Ovary (tissue), 9 donors: Measurements from ENCODE around the gene SLC5A6. TPM values are rescaled to one million over a fixed set of nuclear protein-coding genes. Genes with fewer than 3 reads are reported as not detected.

Experiments used
- DNase-seq, 5 donors: peaks; one replicate each; pipeline ENCODE4 v3.0.0-alpha.2; 2019 to 2020
- H3K27ac ChIP-seq, 2 donors: fragments of 200-600 bp; one replicate each; pipeline versions ENCODE4 v1.5.1 to v1.8.0; 2019 to 2022
- H3K27me3 ChIP-seq: fragments of 200-600 bp; one replicate; pipeline ENCODE4 v1.8.0; 2022
- H3K36me3 ChIP-seq: fragments of 200-600 bp; sonication (generic); one replicate; pipeline ENCODE4 v1.5.1; 2019
- H3K4me1 ChIP-seq: one replicate; pipeline ENCODE4 v1.8.1; 2013; ENCODE audit warnings: mild to moderate bottlenecking, moderate library complexity; ENCODE audit not compliant: insufficient read depth
- H3K4me3 ChIP-seq: fragments of 200-600 bp; sonication (generic); one replicate; pipeline ENCODE4 v1.5.1; 2017
- H3K9me3 ChIP-seq, 2 donors: fragments of 200-600 bp in 1 of 2; sonication (generic) in 1 of 2; one replicate each; pipeline versions ENCODE4 v1.5.1 to v1.8.1; 2013 to 2019; ENCODE audit warnings: mild to moderate bottlenecking in 1 of 2, moderate library complexity in 1 of 2
- CTCF ChIP-seq, 3 donors: fragments of 450-650 bp in 2 of 3; fragments of 200-600 bp in 1 of 3; IDR thresholded peaks; one replicate each; pipeline versions ENCODE4 v1.5.1 to v1.8.0; 2016 to 2022; ENCODE audit warnings: antibody characterized with exemption in 3 of 3, mild to moderate bottlenecking in 1 of 3
- EP300 ChIP-seq: sonication (generic); formaldehyde crosslinking; IDR thresholded peaks from one replicate; pipeline ENCODE4 v1.6.1; 2017; ENCODE audit warnings: antibody characterized with exemption
- POLR2A ChIP-seq: fragments of 450-650 bp; IDR thresholded peaks from one replicate; pipeline ENCODE4 v1.6.1; 2017; ENCODE audit warnings: antibody characterized with exemption, mild to moderate bottlenecking, moderate library complexity
- WGBS, 3 donors: extraction: QIAGEN DNeasy Blood & Tissue Kit in 1 of 3; methylation state at CpG; one replicate each; pipeline versions ENCODE4 v1.1.5 to v1.1.7; 2013 to 2017; 5-methylcytosine and 5-hydroxymethylcytosine counted together
- intact Hi-C, 4 donors: fragments of 100-400 bp; cut with DNase I; formaldehyde crosslinking; loops; one replicate each; pipeline versions ENCODE4 v1.11.0 to v1.15.1; 2022 to 2023
- polyA plus RNA-seq, 2 donors: library from polyadenylated mRNA; stranded (reverse); fragments of 200-250 nt in 1 of 2; fragments of 350-450 nt in 1 of 2; fragmentation: Illumina TruSeq in 1 of 2; extraction: RNeasy Lipid Tissue Mini Kit (QIAGEN cat#74804) in 1 of 2; gene quantifications; one replicate each; pipeline ENCODE4 v1.2.3, GENCODE V29; 2013 to 2014
- total RNA-seq, 7 donors: library from RNA; depleted of rRNA in 2 of 7; stranded (reverse); fragments of >200 nt in 2 of 7; fragmentation: NEBNext Ultra II Directional in 3 of 7; extraction: Animal tissue kit (Norgen Biotek cat#: 25700) in 3 of 7; gene quantifications; one replicate each; pipeline versions ENCODE4 v1.1.0 to v1.2.4, GENCODE V29; 2016 to 2023
- donor health status: DM: no; HTN: no; CAD: no; lungs with moderate emphysema.
- donor health status: DM: no; HTN: no; CAD: no.
- donor health status: Bipolar disorder and iron deficiency.
- donor health status: DM: yes; HTN: yes; CAD: no.
- donor health status: DM: no; HTN: no; CAD: no.
- donor health status: DM: yes; HTN: yes; CAD: no.

SLC5A6 gene
- total and polyA plus RNA-seq, 9 donors = 11.2 to 37.9 (median 19.2) TPM

- no peaks in the 10 kb centered on the region for H3K27me3 ChIP-seq
- intact Hi-C loops = no loop called here
- 79 to 83% (median 82%) methylated on average over 2 of the region's 2 CpGs for WGBS, 3 donors
Observed at GRCh38 chr2:27152796-27153464, 59.1 kb downstream of the SLC5A6 start.

DNA sequence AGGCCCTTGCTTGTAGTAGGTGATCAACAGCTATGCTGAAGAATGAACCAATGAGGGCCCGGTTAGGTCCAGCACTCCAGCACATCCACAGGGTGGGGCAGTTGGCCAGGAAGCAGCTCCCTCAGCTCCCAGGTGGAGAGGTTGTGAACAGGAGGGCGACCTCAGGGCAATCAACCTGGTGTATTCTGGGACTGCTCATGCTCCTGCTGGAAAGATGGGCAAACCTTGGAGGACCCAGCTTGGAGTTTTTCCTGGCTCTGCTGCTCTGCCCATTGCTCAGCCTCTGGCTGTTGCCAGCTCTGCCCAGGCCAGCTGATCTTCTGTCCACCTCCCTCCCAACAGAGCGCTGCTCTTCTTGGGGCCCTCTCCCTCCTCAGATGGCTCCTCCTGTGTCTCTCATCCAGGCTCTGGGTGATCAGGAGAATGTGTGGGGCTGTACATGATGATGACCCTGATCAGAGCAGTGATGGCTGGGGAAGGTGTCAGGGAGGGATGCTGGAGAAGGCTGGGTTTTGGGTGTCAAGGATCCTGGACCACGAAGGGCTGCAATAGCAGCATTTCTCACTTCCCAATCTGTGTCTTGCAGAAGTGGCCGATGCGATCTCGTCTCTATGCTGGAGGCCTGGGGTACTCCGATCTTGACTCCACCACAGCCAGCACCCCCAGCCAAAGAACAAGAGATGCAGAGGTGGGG lies 59.8 kb downstream of the SLC5A6 start:
- Histone ChIP-seq H3K36me3 (no peaks in the 10 kb centered on the region), H3K4me3 (no peak overlapping the region), H3K27me3 (no peaks in the 10 kb centered on the region), H3K27ac (peak overlapping the region; percentile 30 to 77), H3K4me1 (peaks cover 45% of the 10 kb centered on the region), H3K9me3 (no peaks in the 10 kb centered on the region)
- intact Hi-C loops = no loop called here
- no peak for TF ChIP-seq POLR2A
- no peak for TF ChIP-seq EP300
- TF ChIP-seq CTCF (IDR thresholded peaks at IDR 0.05) = no peak
- 87 to 90% (median 90%) methylated on average over 8 of the region's 8 CpGs for whole genome bisulfite sequencing, 3 donors
- DNase-seq = peak in 2 of 5 donors; percentile 15 to 38

More at GRCh38 chr2:27152796-27153464, 59.1 kb downstream of the SLC5A6 start:
- no peaks in the 10 kb centered on the region for H3K36me3 ChIP-seq
- no peaks in the 10 kb centered on the region for H3K9me3 ChIP-seq
- DNase-seq = peak in 1 of 5 donors; percentile 7
- peaks cover 46% of the 10 kb centered on the region for H3K4me1 ChIP-seq
- no peak for TF ChIP-seq CTCF (IDR thresholded peaks at IDR 0.05)
- TF ChIP-seq POLR2A = no peak
- no peak for TF ChIP-seq EP300
- H3K27ac ChIP-seq = peak overlapping the region; percentile 14 to 77
- no peak overlapping the region for H3K4me3 ChIP-seq

DNA sequence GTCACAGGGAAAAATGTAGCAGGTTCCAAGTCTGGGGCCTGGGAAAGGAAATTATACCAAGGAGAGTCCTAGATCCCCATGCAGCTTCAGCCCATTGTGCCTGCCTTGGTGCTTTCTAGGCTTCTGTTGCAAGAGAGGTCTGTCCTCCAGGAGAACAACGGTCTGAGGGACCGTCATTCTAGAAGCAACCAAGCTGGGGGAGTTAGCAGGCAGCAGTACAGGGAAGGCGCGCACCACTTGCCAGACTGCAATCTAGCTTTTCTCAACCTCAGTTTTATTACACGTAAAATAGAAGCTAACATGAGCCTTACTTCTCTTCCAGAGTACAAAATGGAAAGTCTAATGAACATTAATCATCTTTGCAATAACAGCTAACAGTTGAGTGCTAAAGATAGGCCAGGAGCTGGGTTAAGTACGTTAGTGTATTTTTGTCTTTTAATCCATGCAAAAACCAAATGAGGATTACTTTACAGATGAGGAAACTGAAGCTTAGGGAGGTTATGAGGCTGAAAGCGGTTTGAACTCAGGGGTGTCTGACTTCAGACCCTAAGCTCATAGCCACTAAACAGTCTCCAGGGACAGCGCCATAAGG lies 61.3 kb downstream of the SLC5A6 start:
- no peak for TF ChIP-seq POLR2A
- no peak for TF ChIP-seq EP300
- TF ChIP-seq CTCF (IDR thresholded peaks at IDR 0.05) = no peak
- DNase-seq = peak in 2 of 5 donors; percentile 27 to 46
- WGBS, 3 donors = 34 to 38% (median 37%) methylated on average over 8 of the region's 8 CpGs
- Histone ChIP-seq H3K27me3 (no peaks in the 10 kb centered on the region), H3K9me3 (no peaks in the 10 kb centered on the region), H3K27ac (peak overlapping the region; percentile 15 to 78), H3K4me1 (peaks cover 42% of the 10 kb centered on the region), H3K36me3 (no peaks in the 10 kb centered on the region), H3K4me3 (peak overlapping the region; percentile 36)
- intact Hi-C loops = no loop called here

Other genes with a start within 250 kb of the SLC5A6 start
- gene MAPRE3, start 241.6 kb downstream of the SLC5A6 start, total RNA-seq = 10 to 100 TPM; 23.8 to 51.8 (median 34.0) TPM
- 10 to 100 TPM; 34.3 to 45.4 TPM for gene MAPRE3, start 241.6 kb downstream of the SLC5A6 start, polyA plus RNA-seq
- 100 to 1,000 TPM in 1 of 7 donors, 10 to 100 TPM in 6; 26.5 to 101 (median 73.9) TPM for gene TMEM214, start 179.3 kb downstream of the SLC5A6 start, total RNA-seq
- 10 to 100 TPM; 41.7 to 66.2 TPM for gene TMEM214, start 179.3 kb downstream of the SLC5A6 start, polyA plus RNA-seq
- 10 to 100 TPM; 11.7 to 26.9 (median 23.9) TPM for gene AGBL5, start 160.6 kb downstream of the SLC5A6 start, total RNA-seq
- gene AGBL5, start 160.6 kb downstream of the SLC5A6 start, polyA plus RNA-seq = 10 to 100 TPM; 17.6 to 24.8 TPM
- gene OST4, start 140.6 kb downstream of the SLC5A6 start, total RNA-seq = 100 to 1,000 TPM; 201 to 319 (median 264) TPM
- 100 to 1,000 TPM; 379 to 588 TPM for gene OST4, start 140.6 kb downstream of the SLC5A6 start, polyA plus RNA-seq
- 100 to 1,000 TPM; 121 to 321 (median 264) TPM for gene EMILIN1, start 133.7 kb downstream of the SLC5A6 start, total RNA-seq
- gene EMILIN1, start 133.7 kb downstream of the SLC5A6 start, polyA plus RNA-seq = 100 to 1,000 TPM in 1 of 2 donors, 1 to 10 TPM in 1; 8.6 to 177 TPM
- 10 to 100 TPM in 1 of 7 donors, 1 to 10 TPM in 6; 1.3 to 10.7 (median 8.0) TPM for gene KHK, start 125.5 kb downstream of the SLC5A6 start, total RNA-seq
- gene KHK, start 125.5 kb downstream of the SLC5A6 start, polyA plus RNA-seq = 1 to 10 TPM; 2.7 to 3.9 TPM
- 10 to 100 TPM in 5 of 7 donors, 1 to 10 TPM in 2; 7.9 to 23.9 (median 17.6) TPM for gene CGREF1, start 93.1 kb downstream of the SLC5A6 start, total RNA-seq
- 1 to 10 TPM; 7.9 to 9.5 TPM for gene CGREF1, start 93.1 kb downstream of the SLC5A6 start, polyA plus RNA-seq
- 1 to 10 TPM in 5 of 7 donors, not detected in 2; 1.1 to 2.4 (median 1.5) TPM for gene ABHD1, start 88.5 kb downstream of the SLC5A6 start, total RNA-seq
- 1 to 10 TPM in 1 of 2 donors, under 1 TPM in 1; 0.86 to 1.6 TPM for gene ABHD1, start 88.5 kb downstream of the SLC5A6 start, polyA plus RNA-seq
- gene PREB, start 77.6 kb downstream of the SLC5A6 start, total RNA-seq = 100 to 1,000 TPM in 1 of 7 donors, 10 to 100 TPM in 6; 42.7 to 113 (median 70.8) TPM
- gene PREB, start 77.6 kb downstream of the SLC5A6 start, polyA plus RNA-seq = 10 to 100 TPM; 43.5 to 62.3 TPM
- gene PRR30, start 72.9 kb downstream of the SLC5A6 start, total RNA-seq = not detected
- not detected for gene PRR30, start 72.9 kb downstream of the SLC5A6 start, polyA plus RNA-seq
- 10 to 100 TPM in 5 of 7 donors, 1 to 10 TPM in 2; 8.4 to 72.2 (median 41.7) TPM for gene TCF23, start 63.3 kb downstream of the SLC5A6 start, total RNA-seq
- 10 to 100 TPM; 31.7 to 56.1 TPM for gene TCF23, start 63.3 kb downstream of the SLC5A6 start, polyA plus RNA-seq
- gene ATRAID, start 227 bp downstream of the SLC5A6 start, total RNA-seq = 100 to 1,000 TPM; 123 to 198 (median 135) TPM
- gene ATRAID, start 227 bp downstream of the SLC5A6 start, polyA plus RNA-seq = 100 to 1,000 TPM; 199 to 318 TPM
- gene CAD, start 5.1 kb upstream of the SLC5A6 start, total RNA-seq = 10 to 100 TPM; 15.3 to 53.9 (median 36.3) TPM
- gene CAD, start 5.1 kb upstream of the SLC5A6 start, polyA plus RNA-seq = 10 to 100 TPM; 11.9 to 16.2 TPM
- 1 to 10 TPM in 1 of 7 donors, under 1 TPM in 3, not detected in 3; 0.23 to 1.1 (median 0.45) TPM for gene SLC30A3, start 50.8 kb upstream of the SLC5A6 start, total RNA-seq
- under 1 TPM; 0.27 to 0.38 TPM for gene SLC30A3, start 50.8 kb upstream of the SLC5A6 start, polyA plus RNA-seq
- under 1 TPM in 1 of 7 donors, not detected in 6; 0.56 TPM for gene DNAJC5G, start 63.2 kb upstream of the SLC5A6 start, total RNA-seq
- under 1 TPM; 0.16 to 0.83 TPM for gene DNAJC5G, start 63.2 kb upstream of the SLC5A6 start, polyA plus RNA-seq
- gene TRIM54, start 70.2 kb upstream of the SLC5A6 start, total RNA-seq = under 1 TPM in 4 of 7 donors, not detected in 3; 0.12 to 0.72 (median 0.49) TPM
- under 1 TPM; 0.20 to 0.21 TPM for gene TRIM54, start 70.2 kb upstream of the SLC5A6 start, polyA plus RNA-seq
- gene UCN, start 96.2 kb upstream of the SLC5A6 start, total RNA-seq = 1 to 10 TPM; 1.4 to 5.6 (median 1.6) TPM
- gene UCN, start 96.2 kb upstream of the SLC5A6 start, polyA plus RNA-seq = 1 to 10 TPM in 1 of 2 donors, not detected in 1; 1.5 TPM
- gene MPV17, start 110.8 kb upstream of the SLC5A6 start, total RNA-seq = 10 to 100 TPM; 47.0 to 64.3 (median 59.9) TPM
- 100 to 1,000 TPM in 1 of 2 donors, 10 to 100 TPM in 1; 61.8 to 169 TPM for gene MPV17, start 110.8 kb upstream of the SLC5A6 start, polyA plus RNA-seq
- gene GTF3C2, start 144.5 kb upstream of the SLC5A6 start, total RNA-seq = 10 to 100 TPM; 32.8 to 57.7 (median 45.8) TPM
- gene GTF3C2, start 144.5 kb upstream of the SLC5A6 start, polyA plus RNA-seq = 10 to 100 TPM; 26.8 to 49.9 TPM
- gene EIF2B4, start 158.1 kb upstream of the SLC5A6 start, total RNA-seq = 10 to 100 TPM; 28.0 to 46.8 (median 39.0) TPM
- 10 to 100 TPM; 37.0 to 39.9 TPM for gene EIF2B4, start 158.1 kb upstream of the SLC5A6 start, polyA plus RNA-seq
- gene SNX17, start 158.3 kb upstream of the SLC5A6 start, total RNA-seq = 100 to 1,000 TPM in 4 of 7 donors, 10 to 100 TPM in 3; 72.3 to 111 (median 100) TPM
- gene SNX17, start 158.3 kb upstream of the SLC5A6 start, polyA plus RNA-seq = 10 to 100 TPM; 82.5 to 94.3 TPM
- 10 to 100 TPM in 6 of 7 donors, 1 to 10 TPM in 1; 4.8 to 24.1 (median 13.6) TPM for gene ZNF513, start 168.5 kb upstream of the SLC5A6 start, total RNA-seq
- 10 to 100 TPM in 1 of 2 donors, 1 to 10 TPM in 1; 3.4 to 11.0 TPM for gene ZNF513, start 168.5 kb upstream of the SLC5A6 start, polyA plus RNA-seq
- gene PPM1G, start 197.3 kb upstream of the SLC5A6 start, total RNA-seq = 10 to 100 TPM; 27.2 to 57.4 (median 48.0) TPM
- gene PPM1G, start 197.3 kb upstream of the SLC5A6 start, polyA plus RNA-seq = 10 to 100 TPM; 41.0 to 89.4 TPM
- gene NRBP1, start 216.4 kb upstream of the SLC5A6 start, total RNA-seq = 100 to 1,000 TPM in 1 of 7 donors, 10 to 100 TPM in 6; 50.8 to 108 (median 90.0) TPM
- gene NRBP1, start 216.4 kb upstream of the SLC5A6 start, polyA plus RNA-seq = 100 to 1,000 TPM in 1 of 2 donors, 10 to 100 TPM in 1; 79.0 to 169 TPM
- 10 to 100 TPM in 1 of 7 donors, 1 to 10 TPM in 6; 2.0 to 34.5 (median 4.4) TPM for gene KRTCAP3, start 230.1 kb upstream of the SLC5A6 start, total RNA-seq
- 1 to 10 TPM in 1 of 2 donors, under 1 TPM in 1; 0.82 to 2.8 TPM for gene KRTCAP3, start 230.1 kb upstream of the SLC5A6 start, polyA plus RNA-seq